AG09309 (cell line): ENCODE results near the gene RRBP1.

Experiments
- DNase-seq: peaks from one replicate; pipeline ENCODE4 v3.0.0-alpha.2; 2010; ENCODE audit warnings: low read depth
- H3K4me3 ChIP-seq: 2 replicates; pipeline ENCODE4 v1.5.1; 2011; ENCODE audit warnings: mild to moderate bottlenecking, low read depth, low read length, moderate library complexity; ENCODE audit not compliant: control insufficient read depth
- TF ChIP-seq, protein P1 (sequence below): IDR thresholded peaks from 2 replicates; pipeline ENCODE4 v1.5.1; 2011; ENCODE audit warnings: mild to moderate bottlenecking, low read depth, low read length, inconsistent platforms; ENCODE audit not compliant: insufficient read depth, control insufficient read depth; ENCODE audit errors: missing control alignments

Gene RRBP1

DNA sequence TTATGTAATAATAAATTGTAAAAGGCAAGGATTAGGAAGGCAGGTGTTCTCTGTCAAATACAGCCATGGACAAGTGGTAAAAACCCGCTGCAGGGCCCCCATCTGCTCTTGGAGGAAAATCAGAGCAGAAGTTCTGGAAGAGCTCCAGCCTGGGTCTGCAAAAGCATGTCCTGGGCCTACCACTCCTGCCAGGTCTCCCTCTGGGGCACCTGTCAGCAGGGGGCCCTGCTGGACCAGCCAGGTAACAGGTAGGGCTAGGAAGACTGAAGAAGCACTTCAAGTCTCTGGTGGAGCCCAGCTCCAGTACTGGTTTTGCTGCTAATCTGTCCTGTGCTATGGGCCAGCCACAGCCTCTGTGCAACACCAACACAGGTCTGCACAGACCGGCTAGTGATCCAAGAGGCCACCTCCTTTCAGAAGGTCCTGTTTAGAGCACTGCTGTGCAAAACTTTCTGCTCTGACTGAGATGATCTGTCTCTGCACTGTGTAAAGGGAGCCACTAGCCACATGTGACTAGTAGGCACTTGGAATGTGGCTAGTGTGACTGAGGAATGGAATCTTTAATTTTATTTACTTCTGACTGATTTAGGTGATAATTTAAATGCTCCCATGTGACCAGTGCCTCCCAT lies 30.2 kb downstream of the RRBP1 start:
- no peak for DNase-seq
- no peak overlapping the region for H3K4me3 ChIP-seq
- TF ChIP-seq, protein P1, sequence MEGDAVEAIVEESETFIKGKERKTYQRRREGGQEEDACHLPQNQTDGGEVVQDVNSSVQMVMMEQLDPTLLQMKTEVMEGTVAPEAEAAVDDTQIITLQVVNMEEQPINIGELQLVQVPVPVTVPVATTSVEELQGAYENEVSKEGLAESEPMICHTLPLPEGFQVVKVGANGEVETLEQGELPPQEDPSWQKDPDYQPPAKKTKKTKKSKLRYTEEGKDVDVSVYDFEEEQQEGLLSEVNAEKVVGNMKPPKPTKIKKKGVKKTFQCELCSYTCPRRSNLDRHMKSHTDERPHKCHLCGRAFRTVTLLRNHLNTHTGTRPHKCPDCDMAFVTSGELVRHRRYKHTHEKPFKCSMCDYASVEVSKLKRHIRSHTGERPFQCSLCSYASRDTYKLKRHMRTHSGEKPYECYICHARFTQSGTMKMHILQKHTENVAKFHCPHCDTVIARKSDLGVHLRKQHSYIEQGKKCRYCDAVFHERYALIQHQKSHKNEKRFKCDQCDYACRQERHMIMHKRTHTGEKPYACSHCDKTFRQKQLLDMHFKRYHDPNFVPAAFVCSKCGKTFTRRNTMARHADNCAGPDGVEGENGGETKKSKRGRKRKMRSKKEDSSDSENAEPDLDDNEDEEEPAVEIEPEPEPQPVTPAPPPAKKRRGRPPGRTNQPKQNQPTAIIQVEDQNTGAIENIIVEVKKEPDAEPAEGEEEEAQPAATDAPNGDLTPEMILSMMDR, result no peak

DNA sequence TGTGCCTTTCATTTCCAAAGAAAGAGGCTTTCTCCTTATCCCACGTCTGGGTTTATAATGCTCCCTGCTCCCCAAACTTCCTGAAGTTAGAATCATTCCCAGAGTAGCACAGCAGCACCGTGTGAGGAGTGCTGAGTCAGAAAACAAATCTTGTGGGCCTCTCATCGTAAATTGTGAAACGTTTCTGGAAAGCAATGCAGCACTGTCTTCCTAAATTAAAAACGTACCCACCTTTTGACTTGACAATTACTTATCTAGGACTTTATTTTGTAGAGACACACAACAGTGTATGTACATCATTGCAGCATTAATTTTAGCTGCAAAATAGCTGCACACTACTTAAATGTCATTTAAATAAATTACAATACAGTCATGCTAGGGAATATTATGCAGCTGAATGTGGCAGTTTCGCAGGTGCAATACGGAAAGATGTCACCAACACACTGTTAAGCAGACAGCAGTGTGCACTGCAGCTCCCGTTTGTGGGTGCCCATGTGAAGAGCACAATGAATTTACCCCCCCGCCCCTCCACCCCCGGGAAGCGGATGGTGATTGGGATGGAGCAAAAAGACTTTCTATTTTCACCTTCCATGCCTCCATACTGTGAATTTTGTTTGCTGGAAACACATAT lies 30.8 kb downstream of the RRBP1 start:
- no peak for DNase-seq
- TF ChIP-seq, protein P1, result no peak
- H3K4me3 ChIP-seq, result no peak overlapping the region

DNA sequence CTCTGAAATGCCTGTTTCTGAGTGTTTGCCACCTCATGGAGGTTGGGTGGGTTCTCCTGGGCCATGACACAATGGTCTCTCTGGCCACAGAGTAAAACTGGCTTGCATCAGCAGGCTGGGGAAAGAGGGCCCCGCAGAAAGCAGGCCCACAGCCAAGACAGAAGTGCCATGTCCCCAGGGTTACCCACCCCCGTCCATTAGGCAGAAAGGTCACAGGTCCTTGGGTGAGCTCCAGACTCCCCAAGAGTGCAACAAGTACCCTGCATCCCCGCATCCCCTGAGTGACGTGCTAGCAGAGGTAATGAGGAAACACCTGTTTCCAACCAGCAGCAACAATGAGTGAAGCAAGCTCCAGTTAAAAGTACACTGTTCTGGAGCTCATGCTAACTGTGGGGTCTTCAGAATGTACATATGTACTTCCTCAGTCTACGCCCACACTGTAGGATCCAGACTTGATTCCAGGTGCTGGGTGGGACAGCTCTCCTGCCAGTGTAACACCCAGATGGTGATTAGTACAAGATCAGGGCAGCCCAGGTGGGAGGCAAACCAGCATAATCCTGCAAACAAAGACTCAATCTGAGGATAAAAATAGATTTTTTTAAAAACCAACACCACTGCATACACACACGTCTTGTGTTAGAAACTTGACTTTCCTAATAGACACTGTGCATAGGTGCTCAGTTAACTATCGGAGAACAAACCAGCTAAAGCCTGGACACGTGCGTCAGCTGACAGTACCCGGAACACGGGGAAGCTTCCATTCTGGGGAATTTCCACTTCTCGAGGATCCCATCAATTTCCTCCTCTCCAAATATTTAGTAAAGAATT lies 31.5 kb downstream of the RRBP1 start:
- no peak for DNase-seq
- no peak overlapping the region for H3K4me3 ChIP-seq
- TF ChIP-seq, protein P1, result no peak

- DNase-seq, result no peak
Observed at GRCh38 chr20:17648791-17649730, 33.0 kb downstream of the RRBP1 start.

GRCh38 chr20:17648315-17648646 lies 33.8 kb downstream of the RRBP1 start:
- H3K4me3 ChIP-seq, result no peak overlapping the region
- TF ChIP-seq, protein P1, result no peak
- DNase-seq, result no peak

More at GRCh38 chr20:17648791-17649730, 33.0 kb downstream of the RRBP1 start:
- no peak overlapping the region for H3K4me3 ChIP-seq
- TF ChIP-seq, protein P1, result peak; percentile 42

GRCh38 chr20:17647391-17648314 lies 34.4 kb downstream of the RRBP1 start:
- TF ChIP-seq, protein P1, result no peak
- no peak for DNase-seq
- no peak overlapping the region for H3K4me3 ChIP-seq
